ENCODE data around the gene GNL2.
A peak's percentile ranks its signal among the peaks of the same experiment; 100 is the strongest.
"Not testable (repeated sequence)": the region's sequence is repeated elsewhere in the genome, so short reads cannot be mapped to it uniquely, and the experiment has no call there.

GNL2 gene

DNA sequence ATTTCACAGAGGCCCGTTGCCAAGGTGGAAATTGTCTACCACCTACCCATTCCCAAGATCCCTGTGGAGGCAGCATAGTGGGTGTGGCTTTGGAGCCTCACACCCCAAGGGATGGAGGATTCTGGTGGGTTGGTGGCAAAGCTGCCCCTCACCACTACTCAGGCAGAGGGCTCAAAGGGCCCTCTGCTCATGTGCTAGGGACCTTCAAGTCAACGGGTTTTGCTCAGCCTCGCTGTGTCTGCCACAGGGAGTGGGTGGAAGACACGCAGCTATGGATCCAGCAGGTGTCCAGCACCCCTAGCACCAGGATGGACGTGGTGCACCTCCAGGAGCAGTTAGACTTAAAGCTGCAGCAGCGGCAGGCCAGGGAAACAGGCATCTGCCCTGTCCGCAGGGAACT, 36.7 kb downstream of the GNL2 start:
- DNase-seq = no peak

DNA sequence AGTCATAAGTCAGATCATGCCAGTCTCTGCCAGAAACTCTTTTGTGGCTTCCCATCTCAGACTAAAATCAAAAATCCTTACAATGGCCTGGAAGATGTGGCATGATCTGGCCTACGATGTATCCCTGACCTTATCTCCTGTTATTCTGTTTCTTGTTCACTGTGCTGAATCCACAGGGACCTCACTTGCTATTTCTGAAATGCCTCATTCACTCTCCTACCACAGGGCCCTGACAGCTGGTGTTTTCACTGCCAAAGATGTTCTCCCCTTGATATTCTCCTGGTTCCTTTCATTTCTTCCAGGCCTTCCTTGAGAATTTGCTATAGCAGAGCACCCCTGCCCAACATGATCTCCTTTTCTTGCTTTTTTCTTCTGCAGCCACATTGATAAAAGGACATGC, 37.3 kb downstream of the GNL2 start:
- DNase-seq = no peak

DNA sequence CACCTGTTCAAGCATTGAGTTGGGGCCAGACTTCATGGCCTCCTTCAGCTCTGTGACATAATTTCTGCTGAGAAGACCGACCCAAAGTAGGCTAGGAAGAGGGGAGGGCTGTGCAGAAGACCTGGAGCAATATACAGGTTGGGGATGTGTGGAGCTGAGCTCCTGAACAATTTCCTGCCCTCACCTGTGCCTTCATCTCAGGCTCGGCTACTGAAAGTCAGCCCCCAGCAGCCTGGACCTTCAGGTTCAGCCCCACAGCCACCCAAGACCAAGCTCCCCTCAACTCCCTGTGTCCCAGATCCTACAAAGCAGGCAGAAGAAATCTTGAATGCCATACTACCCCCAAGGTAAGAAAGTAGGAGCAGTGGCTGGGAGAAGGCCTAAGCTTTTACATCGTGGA, 38.3 kb downstream of the GNL2 start:
- no peak for DNase-seq

DNA sequence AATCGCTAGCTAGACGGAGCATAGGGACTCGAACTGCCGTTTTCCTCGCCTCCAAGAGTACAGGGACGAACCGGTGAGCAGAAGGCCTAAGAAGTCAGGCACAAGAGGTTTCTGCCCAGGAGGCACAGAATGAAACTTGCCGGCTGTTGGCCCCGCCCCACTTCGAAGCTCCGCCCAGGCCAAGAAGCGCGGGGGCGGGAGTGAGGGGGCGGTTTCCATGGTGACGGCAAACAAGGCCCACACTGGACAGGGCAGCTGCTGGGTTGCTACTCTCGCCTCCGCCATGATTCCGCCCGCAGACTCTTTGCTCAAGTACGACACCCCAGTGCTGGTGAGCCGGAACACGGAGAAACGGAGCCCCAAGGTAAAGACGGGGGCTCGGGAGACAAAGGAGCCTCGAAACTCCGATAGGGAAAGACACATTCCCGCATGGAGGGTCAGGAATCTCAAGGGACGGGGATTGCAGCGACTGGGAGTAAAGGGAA, 39.0 kb downstream of the GNL2 start, which contains the start of gene DNALI1:
Gene DNALI1 (plus strand): TSS at position 229 of the 485 bp plus-strand sequence. CDS start 55 bp downstream, at position 284.
- DNase-seq = no peak

DNA sequence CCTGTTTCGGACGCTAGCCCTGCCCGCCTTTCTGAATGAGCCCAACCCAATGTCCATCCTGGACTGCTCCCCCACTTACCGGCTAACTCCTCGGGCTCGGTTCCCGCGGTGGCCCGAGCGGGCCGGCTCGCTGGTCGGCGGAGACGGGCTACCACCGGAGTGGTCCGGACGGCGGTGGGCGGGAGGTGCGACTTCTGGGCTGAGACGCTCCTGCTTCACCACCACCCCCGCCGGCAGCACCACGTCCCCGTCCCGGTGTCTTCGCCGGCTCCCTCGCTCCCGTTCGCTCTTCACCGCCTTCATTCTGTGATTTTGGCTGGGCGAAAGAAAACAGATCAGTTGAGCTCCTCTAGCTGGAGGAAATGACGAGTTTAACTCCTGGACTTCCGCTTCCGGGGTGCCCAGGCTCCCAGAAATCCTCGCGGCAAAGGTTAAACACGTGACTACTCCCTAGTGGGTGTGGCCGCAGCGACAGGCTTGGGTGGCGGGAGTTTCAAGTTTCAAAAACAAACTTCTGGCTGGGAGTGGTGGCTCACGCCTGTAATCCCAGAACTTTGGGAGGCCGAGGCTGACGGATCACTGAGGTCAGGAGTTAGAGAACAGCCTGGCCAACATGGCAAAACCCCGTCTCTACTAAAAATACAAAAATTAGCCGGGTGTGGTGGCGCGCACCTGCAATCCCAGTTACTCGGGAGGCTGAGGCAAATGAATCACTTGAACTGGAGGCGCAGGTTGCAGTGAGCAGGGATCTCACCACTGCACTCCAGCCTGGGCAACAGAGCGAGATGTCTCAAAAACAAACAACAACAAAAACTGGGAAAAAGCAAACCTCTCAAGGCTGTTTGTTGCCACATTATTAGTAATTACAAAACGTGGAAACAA, 41.6 kb downstream of the GNL2 start, which contains the start of gene SNIP1:
Gene SNIP1 (minus strand): TSS at position 367 of the 882 bp plus-strand sequence. CDS start 64 bp downstream, at position 303.
- peak; percentile 93 for DNase-seq

DNA sequence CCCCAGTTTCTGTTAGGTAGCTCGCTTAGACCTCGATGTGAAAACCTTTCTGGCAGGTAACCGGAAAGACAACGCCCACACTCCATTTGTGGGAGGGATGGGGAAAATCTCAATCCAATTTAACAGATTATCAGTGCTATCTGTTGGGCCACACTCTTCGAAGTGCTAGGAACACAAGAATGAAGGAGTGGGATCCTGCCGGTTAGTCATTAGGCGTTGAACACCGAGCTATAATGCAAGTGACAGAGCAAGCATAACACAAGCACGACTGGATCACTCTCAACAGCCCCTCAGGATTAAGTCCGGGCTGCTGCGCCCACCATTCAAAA, 42.2 kb downstream of the GNL2 start:
- no peak for DNase-seq

DNA sequence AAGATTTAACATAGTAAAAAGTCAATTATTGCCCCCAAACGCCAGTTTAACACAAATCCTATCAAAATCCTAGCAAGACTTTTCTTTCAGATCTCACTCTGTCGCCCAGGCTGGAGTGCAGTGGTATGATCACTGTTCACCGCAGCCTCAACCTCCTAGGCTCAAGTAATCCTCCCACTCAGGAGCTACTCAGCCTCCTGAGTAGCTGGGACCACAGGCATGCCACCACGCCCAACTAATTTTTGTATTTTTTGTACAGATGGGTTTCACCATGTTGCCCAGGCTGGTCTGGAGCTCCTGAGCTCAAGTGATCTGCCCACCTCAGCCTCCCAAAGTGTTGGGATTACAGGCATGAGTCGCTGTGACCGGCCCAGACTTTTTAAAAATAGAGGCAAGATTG, 46.4 kb downstream of the GNL2 start:
- no peak for DNase-seq

DNA sequence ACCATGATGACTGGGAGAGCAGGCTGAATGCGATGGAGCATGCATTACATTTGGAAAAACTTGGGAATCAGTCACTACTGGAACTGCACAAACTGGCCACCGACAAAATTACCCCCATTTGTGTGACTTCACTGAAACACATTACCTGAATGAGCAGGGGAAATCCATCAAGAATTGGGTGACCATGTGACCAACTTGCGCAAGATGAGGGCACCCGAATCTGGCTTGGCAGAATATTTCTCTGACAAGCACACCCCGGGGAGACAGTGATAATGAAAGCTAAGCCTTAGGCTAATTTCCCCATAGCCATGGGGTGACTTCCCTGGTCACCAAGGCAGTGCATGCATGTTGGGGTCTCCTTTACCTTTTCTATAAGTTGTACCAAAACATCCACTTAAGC, 50.7 kb downstream of the GNL2 start:
- DNase-seq = no peak

DNA sequence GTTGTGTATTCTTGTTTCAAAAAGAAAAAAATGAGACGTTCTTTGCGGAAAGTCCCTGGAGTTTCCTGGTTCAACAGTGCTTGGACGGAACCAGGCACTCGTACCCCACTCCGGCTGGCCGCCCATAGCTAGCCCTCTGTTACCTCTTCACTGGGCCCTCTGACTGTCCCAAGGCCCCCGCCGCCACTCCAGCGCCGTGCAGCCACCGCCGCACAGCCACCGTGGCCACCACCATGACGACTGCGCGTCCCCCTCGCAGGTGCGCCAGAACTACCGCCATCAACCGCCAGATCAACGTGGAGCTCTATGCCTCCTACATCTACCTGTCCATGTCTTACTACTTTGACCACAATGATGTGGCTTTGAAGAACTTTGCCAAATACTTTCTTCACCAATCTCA, 51.2 kb downstream of the GNL2 start:
- no peak for DNase-seq

DNA sequence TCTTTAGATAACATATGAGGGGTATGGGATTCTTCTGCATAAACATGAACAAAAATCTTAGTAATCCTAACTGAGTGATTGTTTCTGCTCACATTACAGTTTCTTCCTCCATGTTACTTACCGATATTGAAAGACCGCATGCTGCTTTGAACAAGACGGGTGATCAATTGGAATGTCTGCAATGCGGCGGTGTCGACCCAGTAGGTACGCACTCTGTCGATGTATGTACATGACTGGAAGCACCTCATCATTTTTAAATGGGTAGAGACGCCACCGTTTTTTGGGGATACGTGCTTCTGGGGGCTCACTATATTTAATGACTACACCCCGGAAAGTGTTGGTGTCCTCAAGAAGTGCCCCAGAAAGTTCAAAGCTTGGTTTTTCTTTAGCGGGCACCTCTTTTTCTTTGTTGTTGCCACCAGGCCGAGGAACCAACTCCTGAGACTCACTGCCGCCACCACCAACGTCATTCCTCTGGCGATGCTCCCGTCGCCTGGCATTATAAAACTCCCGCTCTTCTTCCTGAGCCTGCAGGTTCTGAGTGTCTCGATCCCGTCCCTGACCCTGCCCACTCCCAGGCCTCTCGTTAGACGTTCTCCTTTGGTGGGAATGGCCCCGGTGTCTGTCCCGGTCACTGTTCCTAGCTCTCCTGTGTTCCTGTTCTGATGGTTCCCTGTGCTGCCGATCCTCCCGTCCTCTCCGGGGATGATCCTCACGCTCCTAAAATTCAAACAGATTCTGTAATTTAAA, 55.5 kb downstream of the GNL2 start:
- no peak for DNase-seq

DNA sequence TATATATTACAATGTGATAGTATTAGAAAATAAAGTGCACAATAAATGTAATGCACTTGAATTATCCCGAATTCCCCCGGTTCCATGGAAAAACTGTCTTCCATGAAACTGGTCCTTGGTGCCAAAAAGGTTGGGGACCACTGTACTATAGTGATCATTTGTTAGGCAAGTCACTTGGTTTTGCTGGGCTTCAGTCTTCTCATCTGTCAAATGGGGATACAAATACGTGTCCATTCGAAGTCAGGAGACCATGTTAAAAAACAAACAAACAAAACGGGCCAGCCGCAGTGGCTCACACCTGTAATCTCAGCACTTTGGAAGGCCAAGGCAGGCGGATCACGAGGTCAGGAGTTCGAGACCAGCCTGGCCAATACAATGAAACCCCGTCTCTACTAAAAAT, 56.6 kb downstream of the GNL2 start:
- not testable (repeated sequence) for DNase-seq

DNA sequence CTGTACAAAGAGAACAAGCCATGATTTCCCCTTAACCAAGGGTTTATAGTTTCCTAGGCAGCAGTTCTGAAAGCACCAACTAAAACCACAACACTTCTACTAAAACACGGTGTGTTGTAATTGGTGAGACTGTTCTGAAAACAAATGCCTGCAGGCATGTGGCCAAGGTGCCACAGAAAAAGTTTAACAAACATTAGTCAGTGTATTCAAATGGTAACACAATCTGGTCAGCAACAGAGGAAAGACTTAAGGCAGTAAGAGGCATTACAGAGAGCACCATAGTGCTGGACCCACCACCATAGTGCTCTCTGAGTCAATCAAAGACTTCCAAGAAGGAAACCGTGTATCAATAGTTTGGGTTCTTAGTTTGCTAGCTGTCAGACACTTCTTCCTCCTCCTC, 58.4 kb downstream of the GNL2 start:
- no peak for DNase-seq

DNA sequence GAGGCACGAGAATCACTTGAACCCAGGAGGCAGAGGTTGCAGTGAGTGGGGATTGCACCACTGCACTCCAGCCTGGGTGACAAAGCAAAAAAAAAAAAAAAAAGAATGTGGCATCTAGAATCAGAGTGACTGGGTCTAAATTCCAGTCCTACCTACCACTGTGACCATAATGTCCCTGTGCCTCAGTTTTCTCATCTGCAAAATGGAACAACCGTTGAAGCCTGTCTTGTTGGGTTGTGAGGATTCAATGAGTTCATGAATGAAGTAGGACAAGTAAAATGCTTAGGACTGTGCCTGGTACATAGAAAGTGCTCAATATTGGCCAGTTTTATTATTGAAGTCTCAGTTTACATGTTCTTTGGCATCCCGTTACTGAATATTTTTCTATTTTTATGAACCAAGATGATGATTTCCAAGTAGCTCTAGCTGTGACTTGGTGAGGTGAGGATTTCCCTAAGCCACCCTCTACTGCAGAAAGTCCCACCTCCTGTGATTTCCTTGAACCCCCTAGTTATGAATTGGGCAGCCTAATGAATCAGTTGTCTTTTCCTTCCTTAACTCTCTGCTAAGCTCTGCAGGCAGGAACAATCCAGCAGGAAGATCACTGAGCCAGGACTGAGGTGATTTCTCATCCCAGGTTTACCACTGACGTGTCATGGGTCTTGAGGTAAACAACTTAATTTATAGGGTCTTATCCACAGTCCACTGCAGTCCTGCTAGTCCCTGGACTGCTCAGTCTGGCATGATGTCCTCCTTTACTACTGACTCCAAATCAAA, 62.2 kb downstream of the GNL2 start:
- DNase-seq = no peak

DNA sequence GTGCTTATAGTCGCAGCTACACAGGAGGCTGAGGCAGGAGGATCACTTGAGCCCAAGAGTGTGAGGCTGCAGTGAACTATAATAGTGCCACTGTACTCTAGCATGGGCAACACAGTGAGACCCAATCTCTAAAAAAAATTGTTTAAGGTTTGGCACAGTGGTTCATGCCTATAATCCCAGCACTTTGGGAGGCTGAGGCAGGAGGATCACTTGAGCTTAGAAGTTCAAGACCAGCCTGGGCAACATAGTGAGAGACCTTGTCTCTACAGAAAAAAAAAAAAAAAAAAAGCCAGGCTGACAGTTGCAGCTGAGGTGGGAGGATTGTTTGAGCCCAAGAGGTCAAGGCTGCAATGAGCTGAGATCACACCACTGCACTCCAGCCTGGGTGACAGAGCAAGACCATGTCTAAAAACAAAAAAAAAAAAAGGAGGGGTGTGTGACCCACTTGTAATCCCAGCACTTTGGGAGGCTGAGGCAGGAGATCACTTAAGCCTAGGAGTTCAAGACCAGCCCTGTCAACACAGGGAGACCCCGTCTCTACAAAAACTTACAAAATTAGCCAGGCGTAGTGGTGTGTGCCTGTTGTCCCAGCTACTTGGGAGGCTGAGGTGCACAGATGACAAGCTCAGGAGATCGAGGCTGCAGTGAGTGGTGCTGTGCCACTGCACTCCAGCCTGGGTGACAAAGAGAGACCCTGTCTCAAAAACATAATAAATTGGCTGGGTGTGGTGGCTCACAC, 63.1 kb downstream of the GNL2 start:
- DNase-seq = not testable (repeated sequence)

DNA sequence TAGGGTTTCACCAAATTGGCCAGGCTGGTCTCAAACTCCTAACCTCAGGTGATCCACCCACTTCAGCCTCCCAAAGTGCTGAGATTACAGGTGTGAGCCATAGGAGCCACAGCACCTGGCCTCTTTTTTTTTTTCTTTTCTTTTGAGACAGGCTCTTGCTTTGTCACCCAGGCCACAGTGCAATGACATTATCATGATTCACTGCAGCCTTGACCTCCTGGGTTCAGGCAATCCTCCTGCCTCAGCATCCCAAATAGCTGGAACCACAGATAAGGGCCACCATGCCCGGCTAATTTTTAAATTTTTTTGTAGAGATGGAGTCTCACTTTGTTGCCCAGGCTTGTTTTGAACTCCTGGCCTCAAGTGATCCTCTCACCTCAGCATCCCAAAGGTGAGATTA, 65.8 kb downstream of the GNL2 start:
- not testable (repeated sequence) for DNase-seq

DNA sequence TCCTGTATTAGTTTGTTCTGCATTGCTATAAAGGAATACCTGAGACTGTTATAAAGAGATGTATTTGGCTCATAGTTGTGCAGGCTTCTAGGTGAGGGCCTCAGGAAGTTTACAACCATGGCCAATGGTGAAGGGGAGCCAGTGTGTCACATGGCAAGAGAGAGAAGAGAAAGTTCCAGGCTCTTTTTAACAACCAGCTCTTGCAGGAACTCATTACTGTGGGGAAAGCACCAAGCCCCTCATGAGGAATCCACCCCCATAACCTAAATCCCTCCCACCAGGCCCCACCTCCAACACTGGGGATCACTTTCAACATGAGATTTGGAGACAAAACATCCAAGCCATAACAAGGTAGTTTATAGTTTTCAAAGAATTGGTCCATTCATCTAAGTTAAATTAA, 76.1 kb downstream of the GNL2 start:
- no peak for DNase-seq

DNA sequence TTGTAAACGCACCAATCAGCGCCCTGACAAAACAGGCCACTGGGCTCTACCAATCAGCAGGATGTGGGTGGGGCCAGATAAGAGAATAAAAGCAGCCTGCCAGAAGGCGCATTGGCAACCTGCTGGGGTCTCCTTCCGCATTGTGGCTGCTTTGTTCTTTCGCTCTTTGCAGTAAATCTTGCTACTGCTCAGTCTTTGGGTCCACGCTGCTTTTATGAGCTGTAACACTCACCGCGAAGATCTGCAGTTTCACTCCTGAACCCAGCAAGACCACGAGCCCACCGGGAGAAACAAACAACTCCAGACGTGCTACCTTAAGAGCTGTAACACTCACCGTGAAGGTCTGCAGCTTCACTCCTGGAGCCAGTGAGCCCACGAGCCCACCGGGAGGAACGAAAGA, 76.8 kb downstream of the GNL2 start:
- not testable (repeated sequence) for DNase-seq

DNA sequence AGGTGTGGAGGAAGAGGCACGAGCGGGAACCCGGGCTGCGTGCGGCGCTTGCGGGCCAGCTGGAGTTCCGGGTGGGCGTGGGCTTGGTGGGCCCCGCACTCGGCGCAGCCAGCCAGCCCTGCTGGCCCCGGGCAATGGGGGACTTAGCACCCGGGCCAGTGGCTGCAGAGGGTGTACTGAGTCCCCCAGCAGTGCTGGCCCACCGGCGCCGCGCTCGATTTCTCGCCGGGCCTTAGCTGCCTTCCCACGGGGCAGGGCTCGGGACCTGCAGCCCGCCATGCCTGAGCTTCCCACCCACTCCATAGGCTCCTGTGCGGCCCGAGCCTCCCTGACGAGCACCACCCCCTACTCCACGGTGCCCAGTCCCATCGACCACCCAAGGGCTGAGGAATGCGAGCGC, 77.5 kb downstream of the GNL2 start:
- DNase-seq = not testable (repeated sequence)

DNA sequence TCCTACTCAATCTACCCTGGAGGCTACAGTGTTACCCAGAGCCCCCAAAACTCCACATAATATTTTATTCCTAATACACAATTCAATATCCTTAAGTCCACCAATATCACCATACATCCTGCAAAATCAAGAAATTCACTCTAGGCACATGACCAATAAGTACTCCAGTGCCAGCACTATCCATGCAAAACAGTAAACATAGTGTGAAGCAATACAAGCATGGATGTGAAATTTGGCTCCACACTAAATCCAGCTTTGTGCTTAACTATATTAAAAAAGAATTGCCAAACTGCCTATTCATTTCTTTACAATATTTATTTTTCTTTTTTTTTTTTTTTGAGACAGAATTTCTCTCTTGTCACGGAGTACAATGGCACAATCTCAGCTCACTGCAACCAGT, 78.2 kb downstream of the GNL2 start:
- no peak for DNase-seq
